GM12892 (cell line): ENCODE measurements around the gene HIGD1A.

Experiments
- POLR2A ChIP-seq: IDR thresholded peaks from 2 replicates; pipeline ENCODE4 v1.6.1; 2011; ENCODE audit warnings: low read depth, low read length, control low read depth
- POLR2AphosphoS5 ChIP-seq: IDR thresholded peaks from 2 replicates; pipeline ENCODE4 v1.6.1; 2011; ENCODE audit warnings: low read depth, low read length, control low read depth

GRCh38 chr3:42758126-42758525 lies 46.2 kb downstream of the HIGD1A start:
- no peak for TF ChIP-seq POLR2AphosphoS5
- TF ChIP-seq POLR2A, result no peak
